HepG2 (cell line): ENCODE measurements around the gene LDAH. TPM values are rescaled to one million over a fixed set of nuclear protein-coding genes. Genes with fewer than 3 reads are reported as not detected.
A peak's percentile ranks its signal among the peaks of the same experiment; 100 is the strongest.

Source experiments
- ARNT ChIP-seq: fragments of 450-650 bp; IDR thresholded peaks from 2 replicates; pipeline ENCODE4 v1.6.1; 2017
- BHLHE40 ChIP-seq: IDR thresholded peaks from 2 replicates; pipeline ENCODE4 v1.6.1; 2011; ENCODE audit warnings: low read length, improper control_type of control experiment
- FOXO1 ChIP-seq: sonication (generic); formaldehyde crosslinking; IDR thresholded peaks from 2 replicates; pipeline ENCODE4 v1.4.0; 2020; ENCODE audit warnings: missing genetic modification reagents
- HOXA3 ChIP-seq: sonication (generic); formaldehyde crosslinking; IDR thresholded peaks from 2 replicates; pipeline ENCODE4 v1.5.0; 2020; ENCODE audit warnings: missing genetic modification reagents
- MATR3 ChIP-seq: sonication (generic); formaldehyde crosslinking; IDR thresholded peaks from 2 replicates; pipeline ENCODE4 v1.4.0; 2020; ENCODE audit warnings: missing genetic modification reagents
- MBD4 ChIP-seq: IDR thresholded peaks from 2 replicates; pipeline ENCODE4 v1.6.1; 2012; ENCODE audit warnings: low read length, inconsistent platforms, borderline replicate concordance
- SAP130 ChIP-seq: IDR thresholded peaks from 2 replicates; pipeline ENCODE4 v1.6.1; 2016; ENCODE audit warnings: low read depth
- TEAD2 ChIP-seq: sonication (generic); formaldehyde crosslinking; IDR thresholded peaks from 2 replicates; pipeline ENCODE4 v1.9.0; 2021; ENCODE audit warnings: missing genetic modification reagents
- WIZ ChIP-seq: sonication (generic); formaldehyde crosslinking; IDR thresholded peaks from 2 replicates; pipeline ENCODE4 v1.5.1; 2020; ENCODE audit warnings: mild to moderate bottlenecking, missing genetic modification reagents
- ZBTB21 ChIP-seq: sonication (generic); formaldehyde crosslinking; IDR thresholded peaks from 2 replicates; pipeline ENCODE4 v1.4.0; 2020; ENCODE audit warnings: missing genetic modification reagents
- ZNF326 ChIP-seq: sonication (generic); formaldehyde crosslinking; IDR thresholded peaks from 2 replicates; pipeline ENCODE4 v1.4.0; 2020; ENCODE audit warnings: missing genetic modification reagents, borderline replicate concordance
- ZNF607 ChIP-seq: sonication (generic); formaldehyde crosslinking; IDR thresholded peaks from 2 replicates; pipeline ENCODE4 v1.5.1; 2020; ENCODE audit warnings: missing genetic modification reagents, mild to moderate bottlenecking, borderline replicate concordance
- ZNF678 ChIP-seq: sonication (generic); formaldehyde crosslinking; IDR thresholded peaks from 2 replicates; pipeline ENCODE4 v1.4.0; 2020; ENCODE audit warnings: mild to moderate bottlenecking, missing genetic modification reagents
- ZNF746 ChIP-seq: sonication (generic); formaldehyde crosslinking; IDR thresholded peaks from 2 replicates; pipeline ENCODE4 v1.8.0; 2022; ENCODE audit warnings: mild to moderate bottlenecking, missing genetic modification reagents
- polyA plus RNA-seq, 8 experiments: library from polyadenylated mRNA; depleted of rRNA in 3 of 8; stranded (reverse) in 7 of 8; unstranded in 1 of 8; fragments of >200 nt; fragmentation: Illumina TruSeq in 4 of 8; extraction: Trizol in 4 of 8; gene quantifications; 2 replicates each; pipeline versions ENCODE4 v1.2.1 to v1.2.3, GENCODE V29; 2011 to 2016; ENCODE audit warnings: low read depth in 4 of 8, missing spikeins in 1 of 8, mixed read lengths in 1 of 8; ENCODE audit not compliant: insufficient read depth in 1 of 8
- total RNA-seq, 5 experiments: library from RNA; depleted of rRNA; stranded (reverse); fragments of >200 nt; fragmentation: Illumina TruSeq; extraction: Trizol; gene quantifications; 2 replicates each; pipeline ENCODE4 v1.2.3, GENCODE V29; 2016; ENCODE audit warnings: low read depth in 1 of 5
- TF ChIP-seq, protein P1 (sequence below): sonication (generic); formaldehyde crosslinking; IDR thresholded peaks from 2 replicates; pipeline ENCODE4 v1.4.0; 2020; ENCODE audit warnings: mild to moderate bottlenecking, low read depth, missing genetic modification reagents
- TF ChIP-seq, protein P2 (sequence below): sonication (generic); formaldehyde crosslinking; IDR thresholded peaks from 2 replicates; pipeline ENCODE4 v1.4.0; 2020; ENCODE audit warnings: missing genetic modification reagents
- TF ChIP-seq, protein P3 (sequence below): sonication (generic); formaldehyde crosslinking; IDR thresholded peaks from 2 replicates; pipeline ENCODE4 v1.8.0; 2022; ENCODE audit warnings: missing genetic modification reagents, mild to moderate bottlenecking, inconsistent platforms, borderline replicate concordance
- TF ChIP-seq, protein P4 (sequence below): sonication (generic); formaldehyde crosslinking; conservative IDR thresholded peaks from 2 replicates; pipeline ENCODE4 v1.4.0; 2020; ENCODE audit warnings: missing genetic modification reagents
- TF ChIP-seq, protein P5 (sequence below): sonication (generic); formaldehyde crosslinking; IDR thresholded peaks from 2 replicates; pipeline ENCODE4 v1.8.1; 2022; ENCODE audit warnings: mild to moderate bottlenecking, missing genetic modification reagents
- TF ChIP-seq, protein P6 (sequence below): sonication (generic); formaldehyde crosslinking; IDR thresholded peaks from 2 replicates; pipeline ENCODE4 v1.4.0; 2020; ENCODE audit warnings: missing genetic modification reagents, borderline replicate concordance

The LDAH gene
- total and polyA plus RNA-seq, 2 of the 13 experiments (the other 11 are each of a cell fraction or from before 2014, with no cell fraction given): 28.8 to 46.2 TPM

DNA sequence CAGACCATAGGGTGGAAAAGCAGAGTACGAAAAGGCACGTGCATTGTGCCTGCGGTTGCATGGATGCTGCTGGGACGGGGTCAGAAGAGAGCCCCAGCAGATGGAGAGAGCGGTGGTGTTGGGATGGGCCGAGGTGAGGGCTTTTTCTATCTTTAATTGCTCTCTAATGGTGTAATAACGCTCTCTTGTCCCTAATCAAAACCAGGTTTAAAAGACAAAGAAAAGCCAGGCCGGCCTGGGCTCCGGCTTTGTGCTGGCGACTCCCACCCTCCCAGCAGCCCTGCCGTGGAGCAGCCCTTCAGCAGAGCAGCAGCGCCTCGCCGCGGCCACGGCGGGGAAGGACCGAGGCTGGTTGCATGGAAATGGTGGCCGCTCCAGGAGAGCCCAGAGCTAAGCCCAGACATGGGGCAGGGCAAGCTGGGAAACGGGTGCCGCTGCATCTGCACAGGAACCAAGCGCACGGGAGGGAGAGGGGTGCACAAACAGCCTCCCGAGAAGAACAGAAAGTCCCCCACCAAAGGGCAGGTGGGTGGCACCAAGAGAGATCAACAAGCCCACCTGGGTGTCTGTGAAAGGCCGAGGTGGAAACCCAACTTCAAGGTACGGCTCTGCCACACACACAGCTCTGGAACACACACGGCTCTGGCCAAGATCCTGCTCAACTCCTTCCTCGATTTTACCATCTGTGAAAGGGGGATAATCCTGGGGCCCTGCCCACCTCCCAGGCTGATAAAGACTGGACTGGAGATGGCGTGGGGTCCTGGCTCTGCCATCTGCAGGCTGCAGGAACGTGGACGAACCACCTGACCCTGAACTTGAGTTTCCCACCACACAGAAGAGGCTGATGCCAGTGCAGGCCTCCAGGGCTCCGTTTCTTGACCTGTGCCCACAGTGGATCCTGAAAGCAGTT, 187.0 kb downstream of the LDAH start (continued):
- TF ChIP-seq ZNF607 (CRISPR knock-in tag): no peak; the same call in 1 of the 2 replicates
- TF ChIP-seq ZNF326 (CRISPR knock-in tag): no peak
- TF ChIP-seq SAP130 (CRISPR knock-in tag): peak; percentile 63
- TF ChIP-seq, protein P1, sequence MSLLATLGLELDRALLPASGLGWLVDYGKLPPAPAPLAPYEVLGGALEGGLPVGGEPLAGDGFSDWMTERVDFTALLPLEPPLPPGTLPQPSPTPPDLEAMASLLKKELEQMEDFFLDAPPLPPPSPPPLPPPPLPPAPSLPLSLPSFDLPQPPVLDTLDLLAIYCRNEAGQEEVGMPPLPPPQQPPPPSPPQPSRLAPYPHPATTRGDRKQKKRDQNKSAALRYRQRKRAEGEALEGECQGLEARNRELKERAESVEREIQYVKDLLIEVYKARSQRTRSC: no peak
- TF ChIP-seq, protein P2, sequence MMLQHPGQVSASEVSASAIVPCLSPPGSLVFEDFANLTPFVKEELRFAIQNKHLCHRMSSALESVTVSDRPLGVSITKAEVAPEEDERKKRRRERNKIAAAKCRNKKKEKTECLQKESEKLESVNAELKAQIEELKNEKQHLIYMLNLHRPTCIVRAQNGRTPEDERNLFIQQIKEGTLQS (CRISPR knock-in tag): peak; percentile 51; the same call in 1 of the 2 replicates
- TF ChIP-seq BHLHE40: peak; percentile 48; the same call in 1 of the 2 replicates
- TF ChIP-seq HOXA3 (CRISPR knock-in tag): peak; percentile 83
- peak; percentile 74 for TF ChIP-seq FOXO1 (CRISPR knock-in tag)
- TF ChIP-seq ZNF678 (CRISPR knock-in tag): no peak
- peak; percentile 72; the same call in 1 of the 2 replicates for TF ChIP-seq WIZ (CRISPR knock-in tag)
- TF ChIP-seq, protein P3, sequence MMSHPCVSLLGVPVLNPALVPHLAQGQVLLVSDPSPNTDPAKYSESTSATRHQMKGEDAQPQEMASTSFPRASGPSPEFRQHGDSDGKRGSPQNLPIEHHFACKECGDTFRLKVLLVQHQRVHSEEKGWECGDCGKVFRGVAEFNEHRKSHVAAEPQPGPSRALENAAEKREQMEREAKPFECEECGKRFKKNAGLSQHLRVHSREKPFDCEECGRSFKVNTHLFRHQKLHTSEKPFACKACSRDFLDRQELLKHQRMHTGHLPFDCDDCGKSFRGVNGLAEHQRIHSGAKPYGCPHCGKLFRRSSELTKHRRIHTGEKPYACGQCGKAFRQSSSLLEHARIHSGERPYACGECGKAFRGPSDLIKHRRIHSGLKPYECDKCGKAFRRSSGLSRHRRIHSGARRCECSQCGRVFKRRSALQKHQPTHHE (CRISPR knock-in tag): no peak
- TF ChIP-seq TEAD2 (CRISPR knock-in tag): no peak
- no peak for TF ChIP-seq MBD4
- TF ChIP-seq, protein P4, sequence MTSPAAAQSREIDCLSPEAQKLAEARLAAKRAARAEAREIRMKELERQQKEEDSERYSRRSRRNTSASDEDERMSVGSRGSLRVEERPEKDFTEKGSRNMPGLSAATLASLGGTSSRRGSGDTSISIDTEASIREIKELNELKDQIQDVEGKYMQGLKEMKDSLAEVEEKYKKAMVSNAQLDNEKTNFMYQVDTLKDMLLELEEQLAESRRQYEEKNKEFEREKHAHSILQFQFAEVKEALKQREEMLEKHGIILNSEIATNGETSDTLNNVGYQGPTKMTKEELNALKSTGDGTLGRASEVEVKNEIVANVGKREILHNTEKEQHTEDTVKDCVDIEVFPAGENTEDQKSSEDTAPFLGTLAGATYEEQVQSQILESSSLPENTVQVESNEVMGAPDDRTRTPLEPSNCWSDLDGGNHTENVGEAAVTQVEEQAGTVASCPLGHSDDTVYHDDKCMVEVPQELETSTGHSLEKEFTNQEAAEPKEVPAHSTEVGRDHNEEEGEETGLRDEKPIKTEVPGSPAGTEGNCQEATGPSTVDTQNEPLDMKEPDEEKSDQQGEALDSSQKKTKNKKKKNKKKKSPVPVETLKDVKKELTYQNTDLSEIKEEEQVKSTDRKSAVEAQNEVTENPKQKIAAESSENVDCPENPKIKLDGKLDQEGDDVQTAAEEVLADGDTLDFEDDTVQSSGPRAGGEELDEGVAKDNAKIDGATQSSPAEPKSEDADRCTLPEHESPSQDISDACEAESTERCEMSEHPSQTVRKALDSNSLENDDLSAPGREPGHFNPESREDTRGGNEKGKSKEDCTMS (CRISPR knock-in tag): no peak; the same call in 1 of the 2 replicates
- no peak for TF ChIP-seq ZNF746
- TF ChIP-seq, protein P5, sequence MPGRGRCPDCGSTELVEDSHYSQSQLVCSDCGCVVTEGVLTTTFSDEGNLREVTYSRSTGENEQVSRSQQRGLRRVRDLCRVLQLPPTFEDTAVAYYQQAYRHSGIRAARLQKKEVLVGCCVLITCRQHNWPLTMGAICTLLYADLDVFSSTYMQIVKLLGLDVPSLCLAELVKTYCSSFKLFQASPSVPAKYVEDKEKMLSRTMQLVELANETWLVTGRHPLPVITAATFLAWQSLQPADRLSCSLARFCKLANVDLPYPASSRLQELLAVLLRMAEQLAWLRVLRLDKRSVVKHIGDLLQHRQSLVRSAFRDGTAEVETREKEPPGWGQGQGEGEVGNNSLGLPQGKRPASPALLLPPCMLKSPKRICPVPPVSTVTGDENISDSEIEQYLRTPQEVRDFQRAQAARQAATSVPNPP: no peak; the same call in 1 of the 2 replicates
- no peak for TF ChIP-seq ARNT
- TF ChIP-seq, protein P6, sequence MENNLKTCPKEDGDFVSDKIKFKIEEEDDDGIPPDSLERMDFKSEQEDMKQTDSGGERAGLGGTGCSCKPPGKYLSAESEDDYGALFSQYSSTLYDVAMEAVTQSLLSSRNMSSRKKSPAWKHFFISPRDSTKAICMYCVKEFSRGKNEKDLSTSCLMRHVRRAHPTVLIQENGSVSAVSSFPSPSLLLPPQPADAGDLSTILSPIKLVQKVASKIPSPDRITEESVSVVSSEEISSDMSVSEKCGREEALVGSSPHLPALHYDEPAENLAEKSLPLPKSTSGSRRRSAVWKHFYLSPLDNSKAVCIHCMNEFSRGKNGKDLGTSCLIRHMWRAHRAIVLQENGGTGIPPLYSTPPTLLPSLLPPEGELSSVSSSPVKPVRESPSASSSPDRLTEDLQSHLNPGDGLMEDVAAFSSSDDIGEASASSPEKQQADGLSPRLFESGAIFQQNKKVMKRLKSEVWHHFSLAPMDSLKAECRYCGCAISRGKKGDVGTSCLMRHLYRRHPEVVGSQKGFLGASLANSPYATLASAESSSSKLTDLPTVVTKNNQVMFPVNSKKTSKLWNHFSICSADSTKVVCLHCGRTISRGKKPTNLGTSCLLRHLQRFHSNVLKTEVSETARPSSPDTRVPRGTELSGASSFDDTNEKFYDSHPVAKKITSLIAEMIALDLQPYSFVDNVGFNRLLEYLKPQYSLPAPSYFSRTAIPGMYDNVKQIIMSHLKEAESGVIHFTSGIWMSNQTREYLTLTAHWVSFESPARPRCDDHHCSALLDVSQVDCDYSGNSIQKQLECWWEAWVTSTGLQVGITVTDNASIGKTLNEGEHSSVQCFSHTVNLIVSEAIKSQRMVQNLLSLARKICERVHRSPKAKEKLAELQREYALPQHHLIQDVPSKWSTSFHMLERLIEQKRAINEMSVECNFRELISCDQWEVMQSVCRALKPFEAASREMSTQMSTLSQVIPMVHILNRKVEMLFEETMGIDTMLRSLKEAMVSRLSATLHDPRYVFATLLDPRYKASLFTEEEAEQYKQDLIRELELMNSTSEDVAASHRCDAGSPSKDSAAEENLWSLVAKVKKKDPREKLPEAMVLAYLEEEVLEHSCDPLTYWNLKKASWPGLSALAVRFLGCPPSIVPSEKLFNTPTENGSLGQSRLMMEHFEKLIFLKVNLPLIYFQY (CRISPR knock-in tag): 0 out of 2 replicates have a peak, but pooled peaks have one; percentile 62
- no peak for TF ChIP-seq MATR3 (CRISPR knock-in tag)
- no peak for TF ChIP-seq ZBTB21 (CRISPR knock-in tag)
